ENCODE results near the gene AOPEP. TPM values are rescaled to one million over a fixed set of nuclear protein-coding genes. Genes with fewer than 3 reads are reported as not detected.

The AOPEP gene
- total RNA-seq, 1 experiment from 2014 or later, result 15.0 TPM

DNA sequence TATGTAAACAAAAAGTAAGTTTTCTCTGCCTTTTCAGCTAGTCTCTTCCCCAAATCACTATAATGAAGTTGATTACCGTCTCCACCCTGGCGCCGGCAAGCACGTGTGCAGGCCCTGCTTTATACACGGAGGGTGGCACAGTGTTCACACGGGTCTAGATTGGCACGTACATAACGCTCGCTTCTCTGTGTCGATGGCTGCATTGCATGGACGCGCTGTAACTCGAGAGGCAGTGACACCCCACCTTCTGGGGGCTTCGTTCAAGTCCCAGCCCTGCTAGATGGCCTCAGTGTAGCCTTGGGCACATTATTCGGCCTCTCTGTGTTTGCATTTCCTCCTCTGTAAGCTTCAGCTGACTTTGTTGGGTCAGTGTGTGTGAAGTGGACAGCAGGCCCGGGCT is 367.1 kb downstream of the AOPEP start:
- no peaks in the 10 kb centered on the region; the same call in 1 of the 2 replicates for H3K4me1 ChIP-seq (ENCODE audit: insufficient read depth, low read length)
- no peak overlapping the region for H4K8ac ChIP-seq (replicated peaks; ENCODE audit: insufficient read length, low read depth, low read length)
- H3K9me3 ChIP-seq (ENCODE audit: control insufficient read depth, low read depth, low read length), result no peaks in the 10 kb centered on the region
- no peak overlapping the region for H2BK15ac ChIP-seq (ENCODE audit: low read depth, low read length)
- no peak overlapping the region for H2AK5ac ChIP-seq (ENCODE audit: insufficient read length, low read length)
- Mint-ChIP-seq H3K27me3 (ENCODE audit: low read depth) (no peaks in the 10 kb centered on the region; the same call in 1 of the 2 replicates), H3K27ac (peak overlapping the region in 2 of 3 experiments; percentile 18 to 22; a peak in 3 of 7 replicates), H3K4me1 (peaks cover 32 to 48% of the 10 kb centered on the region in 2 experiments), H3K9me3 (no peaks in the 10 kb centered on the region), H3K36me3 (ENCODE audit: insufficient read depth in 1 of 3, low read depth in 3 of 3) (peaks cover 0 to 3% (median 2%) of the 10 kb centered on the region in 3 experiments; a peak in 2 of 7 replicates), H3K4me3 (no peak overlapping the region)
- no peak overlapping the region for H2BK120ac ChIP-seq (ENCODE audit: low read depth, low read length, poor library complexity, severe bottlenecking)
- H3K18ac ChIP-seq (ENCODE audit: insufficient read length, low read depth, low read length), result no peak overlapping the region
- H3K4ac ChIP-seq (ENCODE audit: low read depth, low read length), result no peak overlapping the region
- no peak overlapping the region for H3K9ac ChIP-seq (ENCODE audit: extremely low read depth, insufficient read length, low read length)
- DNase-seq, result no peak
- H3K79me1 ChIP-seq (ENCODE audit: insufficient read depth, low read depth, low read length, poor library complexity, severe bottlenecking), result no peaks in the 10 kb centered on the region
- no peaks in the 10 kb centered on the region for H4K20me1 ChIP-seq (ENCODE audit: control insufficient read depth, insufficient read depth, insufficient read length)
- WGBS (ENCODE audit: extremely low coverage, insufficient read length, low lambda C conversion rate), result no CpG with 5 or more reads among the region's 16 CpGs
- H3K4me2 ChIP-seq (ENCODE audit: insufficient read depth, insufficient read length, low read length), result no peak overlapping the region
- no peak overlapping the region for H4K5ac ChIP-seq (ENCODE audit: insufficient read length, low read depth, low read length)
- H3K27ac ChIP-seq (ENCODE audit: insufficient read length, low read depth, low read length), result no peak overlapping the region
- H3K23ac ChIP-seq (ENCODE audit: insufficient read length, low read depth, low read length), result no peak overlapping the region
- no peak overlapping the region for H2BK5ac ChIP-seq (ENCODE audit: insufficient read length, low read length)
- no peaks in the 10 kb centered on the region for H3K23me2 ChIP-seq (ENCODE audit: insufficient read length, low read depth, low read length, poor library complexity, severe bottlenecking)
- H2AFZ ChIP-seq (ENCODE audit: low read length), result no peak overlapping the region
- TF ChIP-seq, protein P1, sequence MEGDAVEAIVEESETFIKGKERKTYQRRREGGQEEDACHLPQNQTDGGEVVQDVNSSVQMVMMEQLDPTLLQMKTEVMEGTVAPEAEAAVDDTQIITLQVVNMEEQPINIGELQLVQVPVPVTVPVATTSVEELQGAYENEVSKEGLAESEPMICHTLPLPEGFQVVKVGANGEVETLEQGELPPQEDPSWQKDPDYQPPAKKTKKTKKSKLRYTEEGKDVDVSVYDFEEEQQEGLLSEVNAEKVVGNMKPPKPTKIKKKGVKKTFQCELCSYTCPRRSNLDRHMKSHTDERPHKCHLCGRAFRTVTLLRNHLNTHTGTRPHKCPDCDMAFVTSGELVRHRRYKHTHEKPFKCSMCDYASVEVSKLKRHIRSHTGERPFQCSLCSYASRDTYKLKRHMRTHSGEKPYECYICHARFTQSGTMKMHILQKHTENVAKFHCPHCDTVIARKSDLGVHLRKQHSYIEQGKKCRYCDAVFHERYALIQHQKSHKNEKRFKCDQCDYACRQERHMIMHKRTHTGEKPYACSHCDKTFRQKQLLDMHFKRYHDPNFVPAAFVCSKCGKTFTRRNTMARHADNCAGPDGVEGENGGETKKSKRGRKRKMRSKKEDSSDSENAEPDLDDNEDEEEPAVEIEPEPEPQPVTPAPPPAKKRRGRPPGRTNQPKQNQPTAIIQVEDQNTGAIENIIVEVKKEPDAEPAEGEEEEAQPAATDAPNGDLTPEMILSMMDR (conservative IDR thresholded peaks at IDR 0.05), result no peak
- H2BK12ac ChIP-seq (ENCODE audit: insufficient read length, low read depth, low read length), result no peak overlapping the region
- H2BK20ac ChIP-seq (ENCODE audit: low read depth, low read length, poor library complexity, severe bottlenecking), result no peak overlapping the region
- no peaks in the 10 kb centered on the region for H3K27me3 ChIP-seq (ENCODE audit: insufficient read depth, low read length)
- no peak overlapping the region for H3K56ac ChIP-seq (ENCODE audit: insufficient read length, low read depth, low read length)
- H3K14ac ChIP-seq (ENCODE audit: insufficient read depth, low read length), result 0 out of 2 replicates have a peak overlapping the region, but pooled peaks have one; percentile 17
- H4K91ac ChIP-seq (ENCODE audit: insufficient read length, low read depth, low read length), result no peak overlapping the region
- H3T11ph ChIP-seq (ENCODE audit: low read length), result no peak overlapping the region
- H3K79me2 ChIP-seq (ENCODE audit: insufficient read depth, low read length), result no peaks in the 10 kb centered on the region
